Neutrophil (primary cell): Measurements from ENCODE around the gene C3orf38.
"Not testable (repeated sequence)": the region's sequence is repeated elsewhere in the genome, so short reads cannot be mapped to it uniquely, and the experiment has no call there.

Source experiments
- H3K27ac ChIP-seq: fragments of 200-600 bp; sonication (generic); 2 replicates; pipeline ENCODE4 v1.5.1; 2016; ENCODE audit warnings: mild to moderate bottlenecking, moderate library complexity
- H3K27me3 ChIP-seq: fragments of 200-600 bp; sonication (generic); 2 replicates; pipeline ENCODE4 v1.6.0; 2016; ENCODE audit warnings: mild to moderate bottlenecking
- H3K36me3 ChIP-seq: fragments of 200-600 bp; sonication (generic); 2 replicates; pipeline ENCODE4 v1.5.1; 2017
- H3K4me1 ChIP-seq, 2 experiments: fragments of 200-600 bp in 1 of 2; sonication (generic) in 1 of 2; 1 replicate in 1 of 2; 2 replicates in 1 of 2; pipeline versions ENCODE4 v1.5.1 to v1.6.1; 2013 to 2016; ENCODE audit warnings: low read depth in 1 of 2, low read length in 1 of 2, mild to moderate bottlenecking in 1 of 2, moderate library complexity in 1 of 2; ENCODE audit not compliant: control insufficient read depth in 1 of 2, insufficient read depth in 1 of 2
- H3K4me3 ChIP-seq, 2 experiments: fragments of 200-600 bp in 1 of 2; sonication (generic) in 1 of 2; 1 replicate in 1 of 2; 2 replicates in 1 of 2; pipeline ENCODE4 v1.5.1; 2013 to 2016; ENCODE audit warnings: low read depth in 1 of 2, low read length in 1 of 2, mild to moderate bottlenecking in 1 of 2, moderate library complexity in 1 of 2
- H3K9me3 ChIP-seq: fragments of 200-600 bp; sonication (generic); 2 replicates; pipeline ENCODE4 v1.5.1; 2016
- CTCF ChIP-seq: fragments of 200-600 bp; sonication (generic); IDR thresholded peaks from 2 replicates; pipeline ENCODE4 v1.5.1; 2016; ENCODE audit warnings: antibody characterized with exemption

Gene C3orf38

GRCh38 chr3:88180398-88180999 is 30.7 kb downstream of the C3orf38 start:
- no peaks in the 10 kb centered on the region for H3K9me3 ChIP-seq
- no peaks in the 10 kb centered on the region for H3K4me1 ChIP-seq
- no peak overlapping the region for H3K27ac ChIP-seq
- no peaks in the 10 kb centered on the region for H3K27me3 ChIP-seq
- H3K4me3 ChIP-seq: no peak overlapping the region
- H3K36me3 ChIP-seq: no peaks in the 10 kb centered on the region
- no peak for TF ChIP-seq CTCF

GRCh38 chr3:88182165-88182918 is 32.6 kb downstream of the C3orf38 start:
- not testable (repeated sequence) for H3K27ac ChIP-seq, H3K4me3 ChIP-seq, H3K27me3 ChIP-seq, H3K4me1 ChIP-seq, H3K36me3 ChIP-seq, H3K9me3 ChIP-seq

- H3K27ac ChIP-seq: no peak overlapping the region
- H3K27me3 ChIP-seq: no peaks in the 10 kb centered on the region
- H3K9me3 ChIP-seq: no peaks in the 10 kb centered on the region
- no peak overlapping the region for H3K4me3 ChIP-seq
- TF ChIP-seq CTCF: no peak
- H3K36me3 ChIP-seq: no peaks in the 10 kb centered on the region
- no peaks in the 10 kb centered on the region for H3K4me1 ChIP-seq
Measured at GRCh38 chr3:88188436-88188835, 38.7 kb downstream of the C3orf38 start.

GRCh38 chr3:88189361-88189810 is 39.6 kb downstream of the C3orf38 start:
- Histone ChIP-seq H3K27me3 (no peaks in the 10 kb centered on the region), H3K27ac (no peak overlapping the region), H3K9me3 (no peaks in the 10 kb centered on the region), H3K4me1 (no peaks in the 10 kb centered on the region), H3K36me3 (no peaks in the 10 kb centered on the region), H3K4me3 (no peak overlapping the region)
- no peak for TF ChIP-seq CTCF

- H3K27ac ChIP-seq: no peak overlapping the region
- no peaks in the 10 kb centered on the region for H3K36me3 ChIP-seq
- no peak overlapping the region for H3K4me3 ChIP-seq
- no peak for TF ChIP-seq CTCF
- no peaks in the 10 kb centered on the region for H3K27me3 ChIP-seq
- H3K9me3 ChIP-seq: no peaks in the 10 kb centered on the region
- no peaks in the 10 kb centered on the region for H3K4me1 ChIP-seq
Measured at GRCh38 chr3:88191872-88192409, 42.2 kb downstream of the C3orf38 start.

- no peaks in the 10 kb centered on the region for H3K4me1 ChIP-seq
- no peak overlapping the region for H3K27ac ChIP-seq
- no peak overlapping the region for H3K4me3 ChIP-seq
- no peaks in the 10 kb centered on the region for H3K27me3 ChIP-seq
- H3K36me3 ChIP-seq: no peaks in the 10 kb centered on the region
- TF ChIP-seq CTCF: no peak
- H3K9me3 ChIP-seq: no peaks in the 10 kb centered on the region
Measured at GRCh38 chr3:88192631-88193030, 42.9 kb downstream of the C3orf38 start.
